Fibroblast of peridontal ligament (primary cell): ENCODE measurements around the gene DRICH1.
"Not testable (repeated sequence)": the region's sequence is repeated elsewhere in the genome, so short reads cannot be mapped to it uniquely, and the experiment has no call there.

Source experiments
- DNase-seq: peaks from one replicate; pipeline ENCODE4 v3.0.0-alpha.2; 2010; ENCODE audit errors: extremely low read depth

Gene DRICH1

DNA sequence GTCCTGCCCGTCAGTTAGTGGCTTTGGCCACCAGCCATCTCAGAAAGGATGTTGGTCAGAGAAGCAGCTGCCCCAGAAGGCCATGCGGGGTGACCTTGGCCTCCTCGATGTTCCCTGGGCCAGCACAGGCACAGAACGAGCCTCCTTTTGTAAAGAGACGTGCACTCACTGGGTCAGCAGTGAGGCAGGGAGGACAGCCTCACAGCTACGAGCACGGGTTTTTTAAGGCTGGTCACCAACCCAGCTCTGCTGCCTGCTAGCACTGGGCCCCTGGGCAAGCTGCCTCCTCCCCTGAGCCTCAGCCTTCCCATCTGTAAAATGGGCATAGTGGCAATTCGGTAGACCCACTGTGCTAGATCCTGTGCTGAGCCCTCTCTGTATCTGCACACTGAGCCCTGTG lies 62.8 kb downstream of the DRICH1 start:
- DNase-seq: no peak

DNA sequence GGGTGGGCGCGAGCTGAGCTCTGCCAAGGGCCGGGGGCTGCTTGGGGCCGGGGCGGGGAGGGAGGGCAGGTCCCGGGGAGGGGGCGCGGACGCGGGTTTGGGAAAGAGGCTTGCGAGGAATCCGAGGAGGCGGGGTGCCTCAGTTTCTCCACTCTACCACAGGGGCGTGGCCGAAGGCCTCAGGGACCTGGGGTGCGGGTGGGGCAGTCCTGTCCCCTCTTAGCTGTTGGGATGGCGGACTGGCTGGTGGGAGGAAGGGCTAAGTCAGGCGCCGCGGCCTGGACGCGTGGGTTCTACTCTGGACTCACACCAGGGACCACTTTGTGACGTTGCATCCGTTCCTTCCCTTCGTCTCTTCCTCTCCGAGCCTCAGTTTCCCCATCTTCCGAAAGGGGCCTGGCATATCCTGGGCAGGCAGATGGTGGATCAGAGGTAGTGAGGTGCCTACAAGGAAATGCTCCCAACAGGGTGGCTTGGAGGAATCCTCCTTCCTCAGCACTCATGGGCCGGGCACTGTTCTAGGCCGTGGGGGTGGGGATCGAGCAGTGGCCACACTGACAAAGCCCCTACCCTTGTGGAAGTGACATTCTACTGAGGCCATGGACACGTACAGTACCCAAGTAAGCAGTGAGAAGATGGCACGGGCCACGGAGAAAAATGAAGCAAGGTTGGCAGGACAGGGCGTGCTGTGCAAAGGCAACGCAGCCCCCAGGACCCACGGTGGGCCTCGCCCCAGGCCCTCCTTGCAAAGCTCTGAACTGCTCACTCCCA lies 65.2 kb downstream of the DRICH1 start:
- no peak for DNase-seq

DNA sequence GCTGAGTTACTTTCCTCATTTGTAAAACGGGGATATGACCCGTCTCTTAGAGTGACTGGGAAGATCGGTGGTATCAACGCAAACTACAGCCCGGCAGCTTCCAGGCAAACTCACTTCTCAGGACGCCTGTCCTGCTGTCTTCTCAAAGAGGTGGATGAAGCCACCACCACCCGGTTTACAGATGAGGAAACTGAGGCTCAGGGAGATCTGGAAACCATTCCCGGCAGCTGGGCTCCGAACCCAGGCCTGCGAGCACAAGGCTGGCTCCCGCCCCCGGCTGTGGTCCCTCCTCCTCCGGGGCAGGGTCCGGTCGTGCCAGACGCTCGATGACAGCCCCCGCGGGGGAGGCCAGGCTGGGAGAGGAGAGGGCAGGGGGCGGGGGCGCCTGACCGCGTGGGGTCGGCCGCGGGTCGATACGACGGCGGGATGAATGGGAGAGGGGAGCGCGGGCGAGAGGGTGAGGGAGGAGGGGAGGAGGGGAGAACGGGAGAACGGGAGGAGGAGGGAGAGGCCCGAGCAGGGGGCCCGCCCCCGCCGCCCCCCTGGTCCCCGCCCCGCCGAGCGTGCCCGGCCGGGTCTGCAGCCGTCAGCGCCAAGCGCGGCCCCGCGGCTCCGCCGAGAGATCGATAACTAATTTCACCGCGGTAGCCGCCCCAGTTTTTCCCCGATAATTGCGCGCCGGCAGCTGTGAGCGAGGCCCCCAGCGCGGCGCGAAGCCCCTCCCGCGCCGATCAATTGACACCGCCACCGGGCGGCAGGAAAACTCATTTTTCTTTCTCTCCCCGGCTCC lies 66.0 kb downstream of the DRICH1 start:
- no peak for DNase-seq

DNA sequence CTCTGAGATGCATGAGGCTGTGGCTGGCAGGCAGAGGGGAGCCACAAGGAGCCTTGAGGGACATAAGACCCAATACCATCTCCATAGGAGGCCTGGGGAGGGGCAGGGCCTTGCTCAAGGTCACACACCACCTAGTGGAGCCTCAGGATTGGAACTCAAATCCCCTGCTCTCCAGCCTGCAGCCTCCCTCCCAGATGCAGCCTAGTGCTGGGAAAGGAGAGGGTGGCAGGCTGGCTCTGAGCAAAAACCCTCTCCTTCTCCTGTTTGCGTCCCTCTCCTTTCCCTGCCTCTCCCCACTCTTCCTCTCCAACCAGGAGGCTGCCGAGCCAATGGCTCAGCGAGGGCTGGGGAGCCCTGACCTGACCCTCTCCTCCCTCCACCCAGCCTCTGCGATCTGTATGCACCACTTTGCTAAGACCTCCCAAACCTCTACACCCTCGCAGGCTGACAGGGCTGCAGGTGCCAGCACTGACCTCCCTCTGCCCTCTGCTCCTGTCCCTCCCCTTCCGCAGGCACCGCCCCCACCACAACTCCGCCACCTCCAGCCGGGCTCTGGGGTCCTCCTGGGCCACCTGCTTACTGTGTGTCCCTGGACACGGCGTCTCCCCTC lies 66.7 kb downstream of the DRICH1 start:
- no peak for DNase-seq

DNA sequence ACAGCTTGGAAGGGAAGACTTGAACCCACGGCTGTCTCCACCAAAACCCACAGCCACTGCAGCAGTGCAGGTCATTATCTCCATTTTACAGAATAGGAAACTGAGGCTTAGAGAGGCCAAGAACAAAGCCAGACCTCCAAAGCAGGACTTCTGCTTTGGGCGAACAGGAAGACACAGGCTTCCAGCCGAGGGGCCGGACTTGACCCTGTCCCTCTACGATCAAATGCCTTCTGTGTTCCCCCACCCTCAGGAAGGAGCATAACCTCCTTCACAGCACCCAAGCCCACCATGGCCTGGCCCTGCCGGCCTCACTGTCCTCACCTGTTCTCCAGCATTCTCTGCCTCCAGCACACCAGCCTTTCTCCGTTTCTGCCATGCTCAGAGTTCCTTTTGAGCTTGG lies 67.8 kb downstream of the DRICH1 start:
- DNase-seq: no peak

DNA sequence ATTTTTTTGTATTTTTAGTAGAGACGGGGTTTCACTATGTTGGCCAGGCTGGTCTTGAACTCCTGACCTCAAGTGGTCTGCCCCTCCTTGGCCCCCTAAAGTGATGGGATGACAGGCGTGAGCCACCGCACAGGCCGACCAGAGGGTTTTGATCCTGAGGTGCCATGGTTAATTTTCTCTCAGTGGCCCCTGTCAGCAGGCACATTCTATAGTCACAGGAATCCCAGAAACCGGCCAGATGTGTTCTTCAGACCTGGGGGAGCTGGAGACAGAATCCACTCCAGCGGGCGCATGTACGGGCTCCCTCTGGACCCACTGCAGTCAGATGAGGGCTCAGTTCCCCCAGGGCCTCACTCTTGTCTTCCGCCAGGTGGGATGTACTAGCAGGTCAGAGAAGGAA lies 69.0 kb downstream of the DRICH1 start:
- no peak for DNase-seq

DNA sequence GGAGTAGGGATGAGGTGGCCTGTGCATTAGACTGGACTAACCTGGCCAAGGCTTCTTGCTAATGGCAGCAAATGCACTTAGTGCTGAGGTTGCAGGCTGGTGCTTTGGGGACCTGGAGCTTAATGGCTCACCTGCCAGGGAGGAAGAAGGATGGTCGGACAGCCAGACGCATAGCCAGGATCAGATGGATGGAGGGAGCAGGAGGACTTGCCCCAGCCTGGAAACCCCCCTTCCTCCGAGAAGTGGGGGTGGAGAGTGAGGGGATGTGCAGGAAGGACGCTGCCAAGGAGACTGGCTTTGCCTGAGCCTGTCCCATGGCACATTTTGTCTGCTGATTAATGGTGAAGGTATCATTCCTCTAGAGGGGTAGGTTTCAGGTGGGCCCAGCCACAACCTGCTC lies 69.9 kb downstream of the DRICH1 start:
- DNase-seq: no peak

DNA sequence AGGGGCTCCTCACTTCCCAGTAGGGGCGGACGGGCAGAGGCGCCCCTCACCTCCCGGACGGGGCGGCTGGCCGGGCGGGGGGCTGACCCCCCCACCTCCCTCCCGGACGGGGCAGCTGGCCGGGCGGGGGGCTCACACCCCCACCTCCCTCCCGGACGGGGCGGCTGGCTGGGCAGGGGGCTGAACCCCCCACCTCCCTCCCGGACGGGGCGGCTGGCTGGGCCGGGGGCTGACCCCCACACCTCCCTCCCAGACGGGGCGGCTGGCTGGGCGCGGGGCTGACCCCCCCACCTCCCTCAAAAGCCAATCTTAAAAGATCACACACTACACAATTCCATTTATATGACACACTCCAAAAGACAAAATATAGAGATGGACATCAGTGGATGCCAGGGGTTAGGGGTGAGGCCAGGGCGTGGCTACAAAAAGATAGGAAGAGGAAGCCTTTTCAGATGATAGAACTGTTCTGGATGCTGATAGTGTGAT lies 71.1 kb downstream of the DRICH1 start:
- DNase-seq: not testable (repeated sequence)

DNA sequence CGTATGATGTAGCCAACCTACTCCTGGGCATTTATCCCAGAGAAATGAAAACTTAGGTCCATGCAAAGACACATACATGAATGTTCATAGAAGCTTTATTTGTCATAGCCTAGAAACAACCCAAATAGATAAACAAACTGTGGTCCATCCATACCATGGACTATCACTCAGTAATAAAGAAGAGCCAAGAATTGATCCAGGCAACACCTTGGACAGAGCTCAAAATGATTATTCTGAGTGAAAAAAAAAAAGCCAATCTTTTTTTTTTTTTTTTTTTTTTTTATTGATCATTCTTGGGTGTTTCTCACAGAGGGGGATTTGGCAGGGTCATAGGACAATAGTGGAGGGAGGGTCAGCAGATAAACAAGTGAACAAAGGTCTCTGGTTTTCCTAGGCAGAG lies 71.9 kb downstream of the DRICH1 start:
- not testable (repeated sequence) for DNase-seq
